Skeletal muscle tissue (tissue), 4 donors: ENCODE results near the gene ZNF638. TPM values are rescaled to one million over a fixed set of nuclear protein-coding genes. Genes with fewer than 3 reads are reported as not detected.

Source experiments
- H3K27ac ChIP-seq: one replicate; pipeline ENCODE4 v1.7.0; 2013; ENCODE audit warnings: mild to moderate bottlenecking, low read depth, low read length, inconsistent platforms
- H3K27me3 ChIP-seq, 3 donors: one replicate each; pipeline ENCODE4 v1.7.0; 2013; ENCODE audit warnings: low read length in 3 of 3; ENCODE audit not compliant: control insufficient read depth in 3 of 3, insufficient read depth in 3 of 3
- H3K36me3 ChIP-seq, 3 donors: one replicate each; pipeline ENCODE4 v1.7.0; 2013; ENCODE audit warnings: low read length in 3 of 3; ENCODE audit not compliant: control insufficient read depth in 3 of 3, insufficient read depth in 3 of 3
- H3K4me1 ChIP-seq, 3 donors: one replicate each; pipeline ENCODE4 v1.7.0; 2013; ENCODE audit warnings: low read length in 3 of 3, mild to moderate bottlenecking in 3 of 3; ENCODE audit not compliant: control insufficient read depth in 3 of 3, insufficient read depth in 3 of 3
- H3K4me3 ChIP-seq, 3 donors: one replicate each; pipeline ENCODE4 v1.7.0; 2013; ENCODE audit warnings: low read length in 3 of 3
- H3K9ac ChIP-seq, 3 donors: one replicate each; pipeline ENCODE4 v1.7.0; 2013; ENCODE audit warnings: low read length in 3 of 3, mild to moderate bottlenecking in 3 of 3, moderate library complexity in 2 of 3, low read depth in 1 of 3
- H3K9me3 ChIP-seq, 3 donors: one replicate each; pipeline ENCODE4 v1.7.0; 2013; ENCODE audit warnings: low read length in 3 of 3; ENCODE audit not compliant: control insufficient read depth in 3 of 3
- total RNA-seq: library from RNA; depleted of rRNA; stranded (reverse); fragments of >200 nt; gene quantifications from one replicate; pipeline ENCODE4 v1.2.3, GENCODE V29; 2014
- donor health status: Osteomylitis.

ZNF638 gene
- total RNA-seq, 1 donor from 2014 or later, result 187 TPM

DNA sequence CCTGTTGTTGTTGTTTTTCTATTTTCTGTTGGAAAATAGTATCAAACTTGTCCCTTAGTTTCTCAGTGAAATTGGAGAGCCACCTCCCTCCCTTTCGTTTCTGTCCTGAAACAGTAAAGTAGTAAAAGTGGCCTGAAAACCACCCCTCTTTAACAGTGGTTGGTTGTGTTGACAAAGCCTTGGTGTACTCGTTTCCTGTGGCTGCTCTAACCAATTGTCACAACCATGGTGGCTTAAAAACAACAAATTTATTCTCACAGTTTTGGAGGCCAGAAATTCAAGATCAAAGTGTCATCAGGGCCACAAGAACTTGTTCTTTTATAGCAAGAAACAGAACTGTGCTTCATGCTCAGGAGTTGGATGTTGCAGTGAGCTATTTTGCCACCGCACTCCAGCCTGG is 117.8 kb downstream of the ZNF638 start:
- H3K36me3 ChIP-seq, result peaks cover 0 to 2% (median 0%) of the 10 kb centered on the region in 3 donors
- H3K27ac ChIP-seq, result no peak overlapping the region
- H3K9me3 ChIP-seq, result no peaks in the 10 kb centered on the region
- no peak overlapping the region for H3K9ac ChIP-seq
- H3K27me3 ChIP-seq, result no peaks in the 10 kb centered on the region
- peaks cover 26 to 53% (median 29%) of the 10 kb centered on the region in 3 donors for H3K4me1 ChIP-seq
- H3K4me3 ChIP-seq, result no peak overlapping the region

DNA sequence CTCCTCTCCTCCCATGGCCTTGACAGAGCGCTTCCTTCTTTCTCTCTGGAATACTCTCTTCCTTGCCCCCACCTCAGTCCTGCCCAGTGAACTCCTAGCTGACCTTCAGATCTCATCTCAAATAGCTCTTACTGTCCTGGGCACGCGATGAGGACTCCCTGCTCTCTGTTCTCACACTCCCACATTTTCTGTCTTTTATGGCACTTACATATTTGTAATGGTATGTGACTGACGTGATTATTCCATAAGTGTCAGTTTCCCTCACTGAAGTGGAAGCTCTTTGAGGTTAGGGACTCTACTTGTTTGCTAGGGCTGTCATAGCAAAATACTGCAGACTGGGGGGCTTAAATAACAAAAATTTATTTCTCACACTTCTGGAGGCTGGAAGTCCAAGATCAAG is 120.1 kb downstream of the ZNF638 start:
- H3K9ac ChIP-seq, result peak overlapping the region in 2 of 3 donors; percentile 1 to 10
- H3K36me3 ChIP-seq, result peaks cover 0 to 2% (median 2%) of the 10 kb centered on the region in 3 donors
- peak overlapping the region; percentile 19 to 34 (median 23) for H3K4me3 ChIP-seq
- peak overlapping the region; percentile 94 for H3K27ac ChIP-seq
- H3K9me3 ChIP-seq, result no peaks in the 10 kb centered on the region
- H3K27me3 ChIP-seq, result no peaks in the 10 kb centered on the region
- H3K4me1 ChIP-seq, result peaks cover 47 to 66% (median 50%) of the 10 kb centered on the region in 3 donors

DNA sequence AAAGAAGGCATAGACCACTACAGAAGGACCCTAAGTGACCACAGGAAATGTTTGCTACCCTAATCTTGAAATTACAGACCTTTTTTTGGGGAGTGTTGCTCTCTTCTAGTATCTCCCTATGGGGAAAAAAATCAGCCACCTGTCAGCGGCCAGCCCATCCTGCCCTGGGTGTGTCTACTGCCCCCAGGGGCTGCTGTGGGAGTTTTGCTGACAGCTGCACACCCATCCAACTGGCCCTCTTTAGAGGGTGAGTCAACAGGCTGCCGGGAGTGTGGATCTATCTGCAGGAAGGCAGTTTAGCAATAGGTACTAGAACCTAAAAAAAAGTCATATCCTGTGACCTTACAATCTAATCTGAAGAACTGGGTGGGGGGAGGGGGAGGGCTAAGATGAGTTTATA is 121.0 kb downstream of the ZNF638 start:
- Histone ChIP-seq H3K27ac (peak overlapping the region; percentile 94), H3K9me3 (no peaks in the 10 kb centered on the region), H3K4me3 (peak overlapping the region in 2 of 3 donors; percentile 77 to 91), H3K4me1 (peaks cover 56 to 72% (median 59%) of the 10 kb centered on the region in 3 donors), H3K9ac (peak overlapping the region; percentile 52 to 93 (median 91)), H3K36me3 (peaks cover 2 to 6% (median 2%) of the 10 kb centered on the region in 3 donors), H3K27me3 (no peaks in the 10 kb centered on the region)

DNA sequence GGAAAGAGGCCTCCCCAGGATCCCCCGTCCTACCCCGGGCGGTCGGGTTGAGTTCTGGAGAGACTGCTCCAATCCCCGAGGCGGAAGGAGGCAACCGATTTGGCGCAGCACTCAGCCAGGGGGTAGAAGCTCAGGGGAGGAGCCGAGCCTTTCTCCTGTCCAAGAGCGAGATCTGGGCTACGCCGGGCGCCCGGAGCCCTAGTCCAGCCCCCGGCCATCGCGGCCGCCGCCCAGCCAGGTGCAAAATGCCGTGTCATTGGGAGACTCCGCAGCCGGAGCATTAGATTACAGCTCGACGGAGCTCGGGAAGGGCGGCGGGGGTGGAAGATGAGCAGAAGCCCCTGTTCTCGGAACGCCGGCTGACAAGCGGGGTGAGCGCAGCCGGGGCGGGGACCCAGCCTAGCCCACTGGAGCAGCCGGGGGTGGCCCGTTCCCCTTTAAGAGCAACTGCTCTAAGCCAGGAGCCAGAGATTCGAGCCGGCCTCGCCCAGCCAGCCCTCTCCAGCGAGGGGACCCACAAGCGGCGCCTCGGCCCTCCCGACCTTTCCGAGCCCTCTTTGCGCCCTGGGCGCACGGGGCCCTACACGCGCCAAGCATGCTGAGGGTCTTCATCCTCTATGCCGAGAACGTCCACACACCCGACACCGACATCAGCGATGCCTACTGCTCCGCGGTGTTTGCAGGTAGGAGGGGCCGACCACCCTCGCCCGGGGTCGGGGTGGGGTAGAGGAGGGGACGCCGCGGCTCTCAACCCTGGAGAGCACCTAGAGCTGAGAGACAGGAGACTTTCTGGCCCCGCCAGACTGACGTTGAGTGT is 122.0 kb downstream of the ZNF638 start, which contains the start of gene DYSF:
Gene DYSF (plus strand): TSS at position 158 of the 817 bp plus-strand sequence.
- Histone ChIP-seq H3K4me1 (peaks cover 66 to 82% (median 69%) of the 10 kb centered on the region in 3 donors), H3K9ac (peak within 1 kb of the TSS; percentile 73 to 93 (median 91)), H3K36me3 (peaks cover 2 to 8% (median 2%) of the 10 kb centered on the region in 3 donors), H3K4me3 (peak within 1 kb of the TSS; percentile 67 to 91 (median 77)), H3K27me3 (no peaks in the 10 kb centered on the region), H3K9me3 (no peaks in the 10 kb centered on the region), H3K27ac (peak within 1 kb of the TSS; percentile 94)

DNA sequence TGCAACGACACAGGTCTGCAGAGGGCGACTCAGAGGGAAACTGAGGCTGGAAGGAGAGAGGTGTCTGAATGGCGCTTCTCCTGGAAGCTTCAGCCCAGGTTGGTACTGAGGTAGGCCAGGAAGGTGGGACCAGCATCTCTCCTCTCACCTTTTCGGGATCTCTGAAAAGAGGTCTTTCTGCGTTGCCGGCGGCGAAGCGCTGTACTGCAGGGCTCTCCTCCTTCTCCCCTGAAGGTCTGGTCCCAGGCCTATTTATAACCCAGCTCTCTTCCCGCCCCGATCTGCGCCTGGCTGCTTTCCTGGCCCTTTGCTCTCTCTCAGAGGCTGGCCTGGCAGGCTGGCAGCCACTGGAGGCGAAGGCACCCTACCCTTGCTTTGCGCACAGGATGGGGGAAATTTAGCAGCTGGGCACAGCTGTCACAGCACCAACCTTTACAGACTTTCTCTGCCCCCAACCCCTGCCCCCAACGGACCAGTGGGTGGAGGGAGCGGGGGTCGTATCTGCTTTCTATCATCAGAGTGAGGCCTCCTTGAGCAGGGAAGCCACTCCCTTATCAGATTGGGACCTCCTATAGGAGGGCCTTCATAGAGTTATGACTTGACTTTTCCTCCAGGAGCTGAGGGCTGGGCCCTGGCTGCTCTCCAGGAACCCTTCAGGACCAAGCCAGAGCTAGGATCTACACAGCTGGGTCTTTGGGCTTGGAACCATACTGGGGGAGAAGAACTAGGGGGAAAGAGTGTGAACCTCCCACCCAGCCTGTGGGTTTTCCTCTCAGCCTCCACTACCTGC is 122.8 kb downstream of the ZNF638 start:
- Histone ChIP-seq H3K27me3 (no peaks in the 10 kb centered on the region), H3K9me3 (no peaks in the 10 kb centered on the region), H3K4me3 (peak overlapping the region; percentile 67 to 91 (median 77)), H3K9ac (peak overlapping the region; percentile 73 to 93 (median 91)), H3K4me1 (peaks cover 74 to 90% (median 77%) of the 10 kb centered on the region in 3 donors), H3K36me3 (peaks cover 2 to 8% (median 2%) of the 10 kb centered on the region in 3 donors), H3K27ac (peak overlapping the region; percentile 94)

DNA sequence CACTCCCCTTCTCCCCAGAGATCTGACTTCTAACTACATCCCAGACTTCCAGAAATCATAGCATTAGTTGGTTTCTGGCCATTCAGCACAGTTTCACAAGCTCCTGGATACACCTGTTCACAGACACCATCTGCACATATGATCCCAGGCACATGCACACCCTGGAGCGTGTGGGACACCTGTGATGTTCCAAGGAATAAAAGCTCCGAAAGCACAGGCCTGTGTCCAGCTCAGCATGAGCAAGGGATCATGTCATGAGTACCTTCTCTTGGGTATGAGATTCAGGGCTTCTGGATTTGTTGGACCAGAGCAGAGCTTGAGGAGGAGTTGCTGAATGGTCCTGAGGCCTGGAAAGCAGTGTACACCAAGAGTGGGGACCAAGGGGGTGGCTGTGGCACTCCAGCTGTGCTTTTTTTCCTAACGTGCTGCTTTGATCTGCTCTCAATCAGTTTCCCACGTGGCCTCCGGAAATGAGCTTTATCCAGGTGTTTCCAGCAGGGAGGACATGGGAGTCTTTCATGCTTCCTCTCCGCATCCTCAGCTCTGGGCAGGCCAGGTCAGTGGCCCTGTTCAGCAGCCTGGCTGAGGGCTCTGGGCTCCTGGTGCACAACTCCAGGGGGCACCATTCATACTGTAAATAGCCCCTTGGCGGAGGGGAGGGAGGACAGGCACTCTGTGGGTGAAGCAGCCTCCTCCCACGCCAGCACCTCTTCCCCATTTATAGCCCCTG is 123.6 kb downstream of the ZNF638 start:
- Histone ChIP-seq H3K36me3 (peaks cover 2 to 8% (median 2%) of the 10 kb centered on the region in 3 donors), H3K27me3 (no peaks in the 10 kb centered on the region), H3K27ac (peak overlapping the region; percentile 94), H3K9ac (peak overlapping the region; percentile 66 to 93 (median 91)), H3K4me3 (peak overlapping the region; percentile 59 to 91 (median 77)), H3K4me1 (peaks cover 79 to 92% (median 85%) of the 10 kb centered on the region in 3 donors), H3K9me3 (no peaks in the 10 kb centered on the region)

DNA sequence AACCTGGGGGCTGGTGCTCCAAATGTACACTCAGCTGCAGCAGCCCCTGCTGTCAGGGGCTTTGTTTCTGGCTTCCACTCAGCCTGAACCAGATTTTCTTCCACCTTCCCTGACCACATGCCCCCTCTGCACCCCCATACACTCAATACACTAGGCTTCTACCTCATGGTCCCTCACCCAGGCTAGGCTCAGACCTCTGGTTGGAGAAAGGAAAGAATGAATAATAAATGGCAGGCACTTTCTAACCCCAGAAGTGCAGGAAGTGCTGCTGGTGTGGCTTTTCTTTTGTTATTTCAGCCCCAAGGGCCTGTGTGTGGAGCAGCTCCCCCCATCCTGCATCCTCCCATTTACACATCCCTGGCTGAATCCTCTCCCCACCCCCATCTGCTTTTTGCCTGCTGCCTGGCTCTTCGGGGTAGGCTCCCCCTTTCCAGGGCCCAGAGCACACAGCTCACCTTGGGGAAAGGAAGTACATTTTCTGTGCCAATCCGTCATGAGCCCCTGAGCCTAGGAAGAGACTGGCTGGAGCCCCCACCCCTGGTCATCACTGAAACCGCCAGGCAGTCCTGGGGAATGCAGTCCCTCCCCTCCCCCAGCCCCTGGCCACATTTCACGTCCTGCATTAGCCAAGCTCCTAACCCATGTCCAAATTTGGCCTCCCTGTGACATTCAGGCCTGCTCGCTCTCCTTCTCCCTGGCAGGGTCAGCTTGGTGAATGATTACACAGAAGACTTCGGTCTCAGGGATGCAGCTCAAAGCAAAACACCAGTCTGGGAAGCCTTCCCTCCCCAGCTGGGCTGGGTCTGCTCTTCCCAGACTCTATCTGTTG is 124.4 kb downstream of the ZNF638 start:
- Histone ChIP-seq H3K9ac (peak overlapping the region; percentile 66 to 93 (median 91)), H3K4me3 (peak overlapping the region in 2 of 3 donors; percentile 77 to 91), H3K27ac (peak overlapping the region; percentile 94), H3K36me3 (peaks cover 2 to 8% (median 2%) of the 10 kb centered on the region in 3 donors), H3K4me1 (peaks cover 84 to 91% (median 87%) of the 10 kb centered on the region in 3 donors), H3K27me3 (no peaks in the 10 kb centered on the region), H3K9me3 (no peaks in the 10 kb centered on the region)

DNA sequence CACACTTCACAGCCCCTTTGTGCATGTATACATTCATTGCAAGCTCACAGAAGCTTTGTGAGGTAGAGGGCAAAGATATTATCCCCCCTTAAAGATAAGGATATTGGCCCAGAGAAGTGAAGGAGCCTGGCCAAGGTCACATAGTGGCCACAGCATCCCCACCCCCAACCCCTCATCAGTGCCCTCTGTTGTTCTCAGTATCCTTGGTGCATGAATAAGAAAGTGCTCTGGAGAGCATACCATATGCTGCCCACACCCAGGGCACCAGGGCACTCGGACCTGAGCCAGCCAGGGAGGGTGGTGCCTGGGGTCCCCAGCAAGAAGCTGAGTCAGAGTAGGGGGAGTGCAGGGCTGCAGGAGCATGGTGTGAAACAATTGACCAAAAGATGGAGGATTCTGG is 125.0 kb downstream of the ZNF638 start:
- Histone ChIP-seq H3K9me3 (no peaks in the 10 kb centered on the region), H3K36me3 (peaks cover 2 to 8% (median 2%) of the 10 kb centered on the region in 3 donors), H3K27me3 (no peaks in the 10 kb centered on the region), H3K27ac (peak overlapping the region; percentile 94), H3K9ac (peak overlapping the region; percentile 54 to 93 (median 54)), H3K4me1 (peaks cover 86 to 91% (median 87%) of the 10 kb centered on the region in 3 donors), H3K4me3 (peak overlapping the region; percentile 14 to 77 (median 50))
